MM.1S (cell line): ENCODE data around the gene FASTKD3.

Source experiments
- CTCF ChIP-seq: fragments of 300-600 bp; sonication (generic); IDR thresholded peaks from 2 replicates; pipeline ENCODE4 v1.5.1; 2016; ENCODE audit warnings: antibody characterized with exemption, low read length, mixed read lengths
- EZH2 ChIP-seq: fragments of 300-600 bp; sonication (generic); optimal IDR thresholded peaks from 2 replicates; pipeline ENCODE3; 2017; ENCODE audit warnings: low read depth, mild to moderate bottlenecking, antibody characterized with exemption, low read length, mixed read lengths
- EZH2phosphoT487 ChIP-seq: fragments of 300-600 bp; sonication (generic); IDR thresholded peaks from 2 replicates; pipeline ENCODE4 v1.6.1; 2018; ENCODE audit warnings: antibody characterized with exemption, low read length

- no peak for TF ChIP-seq CTCF
- TF ChIP-seq EZH2phosphoT487, result no peak
- no peak for TF ChIP-seq EZH2
Measured at GRCh38 chr5:7902201-7902600, 33.4 kb upstream of the FASTKD3 start.
